NCI-H460 (cell line): ENCODE measurements around the gene MAN2A2. TPM values are rescaled to one million over a fixed set of nuclear protein-coding genes. Genes with fewer than 3 reads are reported as not detected.

Experiments
- DNase-seq: peaks from one replicate; pipeline ENCODE4 v3.0.0-alpha.2; 2016; ENCODE audit warnings: low read depth; ENCODE audit errors: extremely low read depth
- total RNA-seq: library from RNA; depleted of rRNA; stranded (reverse); fragments of >200 nt; shearing (Covaris generic); gene quantifications from 2 replicates; pipeline ENCODE4 v1.2.3, GENCODE V29; 2014

The MAN2A2 gene
- total RNA-seq, 1 experiment from 2014 or later = 19.9 TPM

DNA sequence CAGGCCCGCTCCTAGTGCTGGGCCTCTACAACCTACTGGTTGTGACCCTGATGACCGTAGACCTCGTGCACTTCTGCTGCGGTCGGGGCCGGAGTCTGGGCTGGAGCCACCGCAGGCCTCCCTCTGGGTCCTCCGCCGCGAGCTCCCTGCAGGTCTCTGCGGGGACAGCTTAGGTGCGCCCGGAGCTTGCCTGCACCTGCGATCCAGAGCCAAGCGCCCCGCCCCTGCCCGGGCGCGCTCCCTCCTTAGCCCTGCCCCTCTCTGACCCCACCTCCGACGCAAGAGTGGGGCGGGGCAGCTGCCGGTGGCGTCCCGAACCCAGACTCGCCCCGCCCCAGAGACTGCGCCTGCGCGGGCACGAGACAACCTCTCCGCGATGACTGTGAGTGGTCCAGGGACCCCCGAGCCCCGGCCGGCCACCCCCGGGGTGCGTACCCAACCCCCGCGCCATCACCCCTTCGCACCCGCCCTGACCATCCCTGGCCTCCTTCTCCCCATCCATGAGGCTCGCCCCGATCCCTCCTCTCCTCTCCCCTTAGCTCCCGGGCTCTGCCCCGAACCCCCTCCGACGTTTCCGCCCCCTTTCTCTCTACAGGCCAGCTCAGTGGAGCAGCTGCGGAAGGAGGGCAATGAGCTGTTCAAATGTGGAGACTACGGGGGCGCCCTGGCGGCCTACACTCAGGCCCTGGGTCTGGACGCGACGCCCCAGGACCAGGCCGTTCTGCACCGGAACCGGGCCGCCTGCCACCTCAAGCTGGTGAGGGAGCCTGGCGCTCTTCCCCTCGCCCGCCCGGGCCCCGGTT is 32.0 kb downstream of the MAN2A2 start, which contains the start of gene UNC45A:
Gene UNC45A, plus strand, starts transcription at position 337 of the 803 bp plus-strand sequence. Its CDS starts 40 bp downstream, at position 377.
- DNase-seq = peak; percentile 82

- no peak for DNase-seq
These were observed 33.7 kb downstream of the MAN2A2 start for GRCh38 chr15:90936823-90937222.

DNA sequence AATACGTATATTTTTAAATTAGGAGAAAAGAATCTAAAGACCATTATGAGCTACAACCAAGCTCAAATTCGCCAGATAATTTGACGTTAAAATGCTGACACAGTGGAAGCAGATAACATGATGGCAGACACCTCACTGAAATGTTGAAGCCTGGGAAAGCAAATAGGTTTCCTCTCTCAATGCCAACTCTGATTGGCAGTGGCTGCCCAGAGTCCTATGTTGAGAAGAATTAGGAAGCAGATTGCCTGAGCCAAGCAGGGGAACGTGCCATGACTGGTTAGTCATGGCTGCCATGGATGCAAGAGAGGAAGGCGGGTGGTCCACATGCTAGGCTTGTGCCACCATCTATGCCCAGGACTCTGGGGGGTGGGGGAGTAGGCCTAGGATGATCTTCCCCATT is 35.2 kb downstream of the MAN2A2 start:
- DNase-seq = no peak

GRCh38 chr15:90939756-90940155 is 36.7 kb downstream of the MAN2A2 start:
- DNase-seq = no peak

GRCh38 chr15:90941038-90941437 is 37.9 kb downstream of the MAN2A2 start:
- no peak for DNase-seq

DNA sequence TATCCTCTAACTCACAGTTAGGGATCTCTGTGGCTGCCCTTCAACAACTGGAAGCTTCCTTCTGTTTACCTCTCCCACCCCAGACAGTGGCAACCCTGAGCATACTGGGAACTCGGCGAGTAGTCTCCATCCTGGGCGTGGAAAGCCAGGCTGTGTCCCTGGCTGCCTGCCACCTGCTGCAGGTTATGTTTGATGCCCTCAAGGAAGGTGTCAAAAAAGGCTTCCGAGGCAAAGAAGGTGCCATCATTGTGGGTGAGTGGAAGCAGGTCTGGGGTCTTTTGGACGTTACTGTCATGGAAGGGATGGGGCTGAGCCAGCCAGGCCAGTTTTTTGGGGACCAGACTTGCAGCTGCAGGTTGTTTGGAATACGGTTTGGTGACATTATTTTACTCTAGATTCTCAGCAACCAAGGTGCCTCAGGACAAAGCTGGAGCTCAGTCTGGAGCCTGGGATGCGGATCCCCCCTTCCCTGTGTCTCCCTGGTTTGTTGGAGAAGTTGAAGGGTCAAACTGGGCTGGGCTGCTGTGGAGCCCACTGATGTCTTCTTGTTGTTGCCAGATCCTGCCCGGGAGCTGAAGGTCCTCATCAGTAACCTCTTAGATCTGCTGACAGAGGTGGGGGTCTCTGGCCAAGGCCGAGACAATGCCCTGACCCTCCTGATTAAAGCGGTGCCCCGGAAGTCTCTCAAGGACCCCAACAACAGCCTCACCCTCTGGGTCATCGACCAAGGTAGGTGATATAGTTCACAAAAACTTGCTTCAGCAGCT is 39.4 kb downstream of the MAN2A2 start:
- DNase-seq = no peak

DNA sequence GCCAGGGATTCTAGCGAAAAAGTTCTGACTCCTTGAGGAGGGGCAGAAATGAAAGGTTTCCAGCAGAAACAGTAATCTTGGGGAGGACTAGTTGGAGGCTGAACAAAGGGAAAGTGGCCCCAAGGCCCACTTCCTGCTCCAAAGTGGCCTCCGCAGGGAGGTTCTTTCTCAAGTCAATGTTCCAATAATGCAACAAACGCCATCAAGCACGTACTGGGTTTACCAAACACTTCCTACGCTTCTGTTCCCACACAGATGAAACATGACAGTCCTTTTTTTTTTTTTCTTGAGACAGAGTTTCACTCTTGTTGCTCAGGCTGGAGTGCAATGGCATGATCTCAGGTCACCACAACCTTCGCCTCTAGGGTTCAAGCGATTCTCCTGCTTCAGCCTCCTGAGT is 42.0 kb downstream of the MAN2A2 start:
- DNase-seq = no peak

DNA sequence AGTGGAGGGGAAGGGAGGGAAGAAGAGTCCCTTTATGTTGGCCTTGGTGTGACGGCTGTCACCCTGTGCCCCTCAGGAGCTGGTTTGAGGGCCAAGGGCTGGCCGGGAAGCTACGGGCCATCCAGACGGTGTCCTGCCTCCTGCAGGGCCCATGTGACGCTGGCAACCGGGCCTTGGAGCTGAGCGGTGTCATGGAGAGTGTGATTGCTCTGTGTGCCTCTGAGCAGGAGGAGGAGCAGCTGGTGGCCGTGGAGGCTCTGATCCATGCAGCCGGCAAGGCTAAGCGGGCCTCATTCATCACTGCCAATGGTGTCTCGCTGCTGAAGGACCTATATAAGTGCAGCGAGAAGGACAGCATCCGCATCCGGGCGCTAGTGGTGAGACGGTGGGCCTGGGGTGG is 43.4 kb downstream of the MAN2A2 start:
- no peak for DNase-seq

- no peak for DNase-seq
These were observed 44.0 kb downstream of the MAN2A2 start for GRCh38 chr15:90946941-90947576.

DNA sequence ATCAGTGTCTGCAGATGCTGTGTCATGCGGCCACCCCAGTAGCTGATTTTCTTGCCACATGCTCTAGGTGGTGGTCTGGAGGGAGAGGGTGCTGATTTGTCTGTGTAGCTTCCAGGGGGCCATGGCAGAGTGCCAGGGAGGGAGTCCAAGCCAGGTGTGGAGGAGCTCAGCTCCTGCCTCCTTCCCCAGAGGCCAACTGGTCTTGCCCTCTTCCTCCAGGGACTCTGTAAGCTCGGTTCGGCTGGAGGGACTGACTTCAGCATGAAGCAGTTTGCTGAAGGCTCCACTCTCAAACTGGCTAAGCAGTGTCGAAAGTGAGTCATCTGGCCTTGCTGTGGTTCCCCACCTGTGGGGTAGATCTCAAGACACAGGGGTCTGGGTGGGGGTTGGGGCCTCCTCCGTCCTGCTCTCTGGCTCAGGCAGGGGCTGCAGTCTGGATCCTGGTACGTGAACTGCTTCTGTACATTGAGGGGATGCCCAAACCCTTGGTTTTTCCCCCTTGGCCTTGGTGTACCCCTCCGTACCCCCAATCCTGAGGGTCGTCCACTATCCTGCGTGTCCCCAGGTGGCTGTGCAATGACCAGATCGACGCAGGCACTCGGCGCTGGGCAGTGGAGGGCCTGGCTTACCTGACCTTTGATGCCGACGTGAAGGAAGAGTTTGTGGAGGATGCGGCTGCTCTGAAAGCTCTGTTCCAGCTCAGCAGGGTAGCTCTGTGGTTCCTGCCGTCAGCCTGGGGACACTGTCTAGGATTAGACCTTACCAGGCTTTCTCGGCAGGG is 44.7 kb downstream of the MAN2A2 start:
- DNase-seq = no peak

DNA sequence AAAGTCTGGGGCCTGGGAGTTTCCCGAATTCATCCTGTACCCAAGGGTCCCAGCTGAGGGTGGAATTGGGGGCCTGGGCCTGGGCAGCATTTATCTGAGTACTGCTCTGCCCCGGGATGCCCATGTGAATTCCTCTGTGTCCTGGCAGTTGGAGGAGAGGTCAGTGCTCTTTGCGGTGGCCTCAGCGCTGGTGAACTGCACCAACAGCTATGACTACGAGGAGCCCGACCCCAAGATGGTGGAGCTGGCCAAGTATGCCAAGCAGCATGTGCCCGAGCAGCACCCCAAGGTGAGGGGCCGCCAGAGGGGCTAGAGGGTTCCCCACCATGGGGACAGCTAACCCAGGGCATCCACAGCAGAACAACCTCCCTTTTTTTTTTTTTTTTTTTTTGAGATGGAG is 45.4 kb downstream of the MAN2A2 start:
- DNase-seq = no peak

- no peak for DNase-seq
These were observed 47.0 kb downstream of the MAN2A2 start for GRCh38 chr15:90949979-90950675.

DNA sequence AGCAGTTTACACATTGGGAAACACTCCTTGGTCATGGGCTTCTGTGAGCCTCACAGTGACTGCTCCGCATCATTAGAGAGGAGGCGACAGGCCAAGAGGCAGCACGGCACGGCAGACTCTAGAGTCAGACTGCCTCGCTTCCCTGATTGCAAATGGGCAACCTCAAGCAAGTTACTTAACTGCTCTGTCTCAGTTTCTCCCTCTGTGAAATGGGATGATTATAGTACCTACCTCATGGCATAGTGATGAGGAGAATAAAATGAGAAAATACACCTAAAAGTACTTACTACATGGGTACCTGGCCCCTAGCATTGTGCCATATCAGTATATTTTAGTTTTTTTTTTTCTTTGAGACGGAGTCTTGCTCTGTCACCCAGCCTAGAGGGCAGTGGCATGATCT is 47.6 kb downstream of the MAN2A2 start:
- no peak for DNase-seq

- no peak for DNase-seq
These were observed 50.0 kb downstream of the MAN2A2 start for GRCh38 chr15:90952901-90953677.

DNA sequence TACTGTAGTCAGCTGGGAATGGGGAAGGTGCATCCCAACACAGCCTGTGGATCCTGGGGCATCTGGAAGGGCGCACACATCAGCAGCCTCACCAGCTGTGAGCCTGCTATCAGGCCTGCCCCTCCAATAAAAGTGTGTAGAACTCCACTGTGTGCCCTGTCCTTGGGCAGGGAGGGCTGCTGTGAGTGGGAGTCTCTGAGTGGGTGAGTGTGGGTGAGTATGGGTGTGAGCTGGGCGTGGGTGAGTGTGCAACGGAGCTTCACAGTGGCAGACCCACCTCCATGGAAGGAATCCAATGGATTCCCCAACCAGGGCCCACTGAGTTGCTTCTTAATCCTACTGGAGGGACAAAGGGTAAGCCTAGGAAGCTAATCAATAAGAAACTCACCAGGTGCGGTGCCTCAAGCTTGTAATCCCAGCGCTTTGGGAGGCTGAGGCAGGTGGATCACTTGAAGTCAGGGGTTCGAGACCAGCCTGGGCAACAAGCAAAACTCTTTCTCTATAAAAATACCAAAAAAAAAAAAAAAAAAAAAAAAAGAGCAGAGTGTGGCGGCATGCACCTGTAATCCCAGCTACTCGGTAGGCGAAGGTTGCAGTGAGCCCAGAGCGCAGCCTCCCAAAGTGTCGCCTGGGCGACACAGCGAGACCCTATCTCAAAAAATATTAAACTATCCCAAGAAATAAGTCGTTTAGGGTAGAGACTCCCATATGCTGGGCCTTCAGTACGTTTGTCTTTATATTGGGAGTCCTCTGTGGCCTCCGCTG is 51.0 kb downstream of the MAN2A2 start:
- DNase-seq = no peak

DNA sequence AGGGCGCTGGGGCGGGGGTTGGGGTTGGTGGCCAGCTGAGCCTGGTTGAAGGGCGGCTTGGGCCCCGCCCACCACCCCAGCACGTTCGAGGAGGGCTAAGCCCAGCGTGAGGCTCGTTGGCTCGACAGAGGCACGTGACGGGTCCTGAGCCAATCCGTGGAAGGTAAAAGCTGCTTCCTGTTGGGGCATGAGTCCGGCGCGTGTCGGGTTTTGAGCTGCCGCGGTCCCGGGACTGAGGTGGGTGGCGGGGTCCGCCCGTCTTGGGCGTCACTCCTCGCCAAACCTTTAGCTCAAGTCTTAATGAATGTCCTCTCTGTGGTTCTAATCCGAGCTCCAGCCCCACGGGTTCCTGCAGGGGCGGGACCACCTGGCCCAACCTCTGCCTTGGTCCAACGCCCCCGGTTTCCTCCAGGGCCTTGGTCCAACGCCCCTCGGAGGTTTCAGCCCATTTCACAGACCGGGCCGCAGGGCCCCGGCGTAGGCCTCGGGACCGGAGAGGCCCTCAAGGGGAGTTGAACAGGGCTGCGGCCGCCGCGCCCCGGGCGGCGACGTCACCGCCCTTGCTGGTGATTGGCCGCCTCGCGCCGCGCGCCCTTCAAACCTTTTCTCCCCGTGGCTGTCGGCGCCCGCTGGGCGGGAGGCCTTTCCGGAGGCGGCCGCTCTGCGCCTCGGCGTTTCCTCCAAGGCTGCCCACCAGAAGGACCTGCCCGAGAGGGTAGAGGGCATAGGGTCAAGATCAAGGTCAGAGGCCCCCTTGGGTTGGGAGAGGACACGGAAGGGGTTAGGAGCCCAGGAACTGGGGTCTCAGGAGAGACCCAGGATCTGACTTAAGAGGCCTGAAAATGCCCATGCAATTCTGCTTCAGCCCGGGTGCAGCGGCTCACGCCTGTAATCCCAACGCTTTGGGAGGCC is 51.9 kb downstream of the MAN2A2 start, which contains the start of gene RCCD1:
Gene RCCD1, plus strand, starts transcription at position 173 of the 912 bp plus-strand sequence. CDS start 1,851 bp downstream, outside the sequence.
- peak; percentile 93 for DNase-seq

DNA sequence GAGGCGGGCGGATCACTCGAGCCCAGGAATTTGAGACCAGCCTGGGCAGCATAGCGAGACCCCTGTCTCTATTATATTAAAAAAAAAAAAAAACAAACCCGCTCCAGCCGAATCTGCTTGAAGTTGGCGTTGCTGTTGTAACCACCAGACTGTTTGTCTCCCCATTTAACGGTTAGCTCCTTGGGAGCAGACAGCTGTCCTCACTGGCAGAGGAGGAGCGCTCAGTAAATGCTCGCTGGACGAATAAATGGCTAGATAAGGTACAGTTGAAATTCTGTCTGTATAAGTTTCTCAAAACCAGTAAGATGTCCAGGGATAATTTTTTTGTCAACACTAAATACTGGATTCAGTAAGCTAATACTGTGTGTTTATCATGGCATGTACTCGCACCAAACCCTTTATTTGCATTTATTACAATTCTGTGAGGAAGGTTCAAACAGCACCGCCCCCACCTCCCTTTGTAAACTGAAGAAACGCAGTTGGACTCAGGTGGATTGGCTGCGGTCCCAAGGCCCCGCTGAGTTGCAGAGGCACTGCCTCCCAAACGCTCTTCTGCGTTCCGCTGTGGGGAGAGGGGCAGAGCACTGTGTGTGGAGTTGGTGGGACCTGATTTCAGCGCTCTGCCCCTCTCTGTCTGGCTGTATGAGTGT is 52.6 kb downstream of the MAN2A2 start:
- no peak for DNase-seq
